HEK293 (cell line): Measurements from ENCODE around the gene CFAP299.
A peak's percentile ranks its signal among the peaks of the same experiment; 100 is the strongest.

ENCODE experiments used
- CTCF ChIA-PET: fragments of 350-600 bp; formaldehyde crosslinking; extraction: SDS; loops from one replicate; lab custom pipeline; 2021; ENCODE audit warnings: antibody characterized with exemption; lab: Yijun Ruan, JAX
- POLR2A ChIA-PET: fragments of 300-600 bp; formaldehyde crosslinking; extraction: SDS; loops from one replicate; lab custom pipeline; 2020; ENCODE audit warnings: antibody characterized with exemption, inconsistent platforms; lab: Yijun Ruan, JAX
- H3K27ac ChIP-seq: fragments of 200-500 bp; sonication (Bioruptor generic); 2 replicates; pipeline ENCODE4 v1.5.1; 2014; ENCODE audit warnings: low read depth, low read length, control low read depth, inconsistent platforms; ENCODE audit errors: extremely low read depth
- H3K36me3 ChIP-seq, 2 experiments: fragments of 200-500 bp in 1 of 2; sonication (Bioruptor generic) in 1 of 2; 1 replicate in 1 of 2; 2 replicates in 1 of 2; pipeline ENCODE4 v1.5.1; 2014 to 2017; ENCODE audit warnings: inconsistent platforms in 2 of 2, low read length in 2 of 2; ENCODE audit not compliant: control insufficient read depth in 2 of 2, insufficient read depth in 1 of 2
- H3K4me1 ChIP-seq: fragments of 200-500 bp; sonication (Bioruptor generic); 2 replicates; pipeline ENCODE4 v1.5.1; 2014; ENCODE audit warnings: mild to moderate bottlenecking, low read length, inconsistent platforms; ENCODE audit not compliant: control insufficient read depth, insufficient read depth
- H3K4me3 ChIP-seq: 2 replicates; pipeline ENCODE4 v1.5.1; 2011; ENCODE audit warnings: low read depth, mild to moderate bottlenecking, control low read depth, low read length, moderate library complexity
- H3K9me3 ChIP-seq: fragments of 200-500 bp; sonication (Bioruptor generic); 2 replicates; pipeline ENCODE4 v1.5.1; 2014; ENCODE audit warnings: low read depth, low read length, inconsistent platforms; ENCODE audit not compliant: control insufficient read depth, insufficient read depth
- GLI2 ChIP-seq: fragments of 450-650 bp; formaldehyde crosslinking; IDR thresholded peaks from 2 replicates; pipeline ENCODE4; 2017; ENCODE audit warnings: missing biosample characterization, missing genetic modification characterization, low read depth, borderline replicate concordance
- GLI4 ChIP-seq: fragments of 450-650 bp; formaldehyde crosslinking; IDR thresholded peaks from 2 replicates; pipeline ENCODE4 v1.5.1; 2016; ENCODE audit warnings: missing biosample characterization, missing genetic modification characterization
- GLIS1 ChIP-seq: fragments of 450-650 bp; formaldehyde crosslinking; IDR thresholded peaks from 2 replicates; pipeline ENCODE4 v1.5.1; 2016; ENCODE audit warnings: missing biosample characterization, missing genetic modification characterization
- HOXD13 ChIP-seq: sonication (generic); formaldehyde crosslinking; IDR thresholded peaks from 2 replicates; pipeline ENCODE4 v1.8.0; 2022; ENCODE audit warnings: missing genetic modification reagents, borderline replicate concordance
- KLF9 ChIP-seq: fragments of 450-650 bp; formaldehyde crosslinking; IDR thresholded peaks from 2 replicates; pipeline ENCODE4 v1.5.1; 2016; ENCODE audit warnings: missing biosample characterization, missing genetic modification characterization, low read depth
- MYNN ChIP-seq: fragments of 450-650 bp; formaldehyde crosslinking; IDR thresholded peaks from 2 replicates; pipeline ENCODE4 v1.5.1; 2016; ENCODE audit warnings: missing biosample characterization, missing genetic modification characterization, borderline replicate concordance
- MZF1 ChIP-seq: fragments of 450-650 bp; formaldehyde crosslinking; IDR thresholded peaks from 2 replicates; pipeline ENCODE4 v1.5.1; 2017; ENCODE audit warnings: missing biosample characterization, missing genetic modification characterization, borderline replicate concordance
- YY2 ChIP-seq: fragments of 450-650 bp; formaldehyde crosslinking; IDR thresholded peaks from 2 replicates; pipeline ENCODE4 v1.5.1; 2016; ENCODE audit warnings: missing biosample characterization, missing genetic modification characterization
- ZBTB17 ChIP-seq: fragments of 450-650 bp; formaldehyde crosslinking; IDR thresholded peaks from 2 replicates; pipeline ENCODE4 v1.5.1; 2016; ENCODE audit warnings: missing biosample characterization, missing genetic modification characterization
- ZBTB48 ChIP-seq: fragments of 450-650 bp; formaldehyde crosslinking; IDR thresholded peaks from 2 replicates; pipeline ENCODE4 v1.5.1; 2016; ENCODE audit warnings: missing biosample characterization, missing genetic modification characterization
- ZNF266 ChIP-seq: fragments of 450-650 bp; formaldehyde crosslinking; IDR thresholded peaks from 2 replicates; pipeline ENCODE4 v1.5.1; 2016; ENCODE audit warnings: missing biosample characterization, missing genetic modification characterization, low read depth
- ZNF350 ChIP-seq: fragments of 450-650 bp; formaldehyde crosslinking; IDR thresholded peaks from 2 replicates; pipeline ENCODE4 v1.5.0; 2017; ENCODE audit warnings: missing biosample characterization, mild to moderate bottlenecking, missing genetic modification characterization
- ZNF394 ChIP-seq: fragments of 450-650 bp; formaldehyde crosslinking; IDR thresholded peaks from 2 replicates; pipeline ENCODE4 v1.5.1; 2016; ENCODE audit warnings: missing biosample characterization, missing genetic modification characterization, mild to moderate bottlenecking, moderate library complexity, borderline replicate concordance
- ZNF48 ChIP-seq: fragments of 450-650 bp; formaldehyde crosslinking; IDR thresholded peaks from 2 replicates; pipeline ENCODE4 v1.5.1; 2016; ENCODE audit warnings: missing biosample characterization, missing genetic modification characterization
- ZNF521 ChIP-seq: fragments of 450-650 bp; formaldehyde crosslinking; IDR thresholded peaks from 2 replicates; pipeline ENCODE4 v1.5.1; 2017; ENCODE audit warnings: missing biosample characterization, mild to moderate bottlenecking, missing genetic modification characterization
- ZNF596 ChIP-seq: fragments of 450-650 bp; IDR thresholded peaks from 2 replicates; pipeline ENCODE4 v1.5.0; 2018; ENCODE audit warnings: missing biosample characterization, mild to moderate bottlenecking, missing genetic modification characterization, moderate library complexity
- ZNF600 ChIP-seq: fragments of 450-650 bp; formaldehyde crosslinking; IDR thresholded peaks from 2 replicates; pipeline ENCODE4 v1.5.1; 2016; ENCODE audit warnings: missing biosample characterization, missing genetic modification characterization
- ZNF629 ChIP-seq: fragments of 450-650 bp; formaldehyde crosslinking; IDR thresholded peaks from 2 replicates; pipeline ENCODE4 v1.5.1; 2017; ENCODE audit warnings: missing biosample characterization, missing genetic modification characterization
- ZSCAN30 ChIP-seq: fragments of 450-650 bp; IDR thresholded peaks from 2 replicates; pipeline ENCODE4 v1.5.1; 2018; ENCODE audit warnings: missing biosample characterization, mild to moderate bottlenecking, missing genetic modification characterization, moderate library complexity
- ZSCAN5A ChIP-seq: fragments of 450-650 bp; formaldehyde crosslinking; IDR thresholded peaks from 2 replicates; pipeline ENCODE4 v1.5.1; 2016; ENCODE audit warnings: missing biosample characterization, missing genetic modification characterization
- ZXDB ChIP-seq: fragments of 450-650 bp; formaldehyde crosslinking; IDR thresholded peaks from 2 replicates; pipeline ENCODE4 v1.5.1; 2016; ENCODE audit warnings: missing biosample characterization, missing genetic modification characterization
- TF ChIP-seq, protein P1 (sequence below): fragments of 450-650 bp; formaldehyde crosslinking; IDR thresholded peaks from 2 replicates; pipeline ENCODE4 v1.5.1; 2016; ENCODE audit warnings: missing biosample characterization, missing genetic modification characterization
- TF ChIP-seq, protein P2 (sequence below): fragments of 450-650 bp; formaldehyde crosslinking; IDR thresholded peaks from 2 replicates; pipeline ENCODE4 v1.5.1; 2017; ENCODE audit warnings: missing biosample characterization, missing genetic modification characterization
- TF ChIP-seq, protein P3 (sequence below): fragments of 450-650 bp; formaldehyde crosslinking; IDR thresholded peaks from 2 replicates; pipeline ENCODE4 v1.5.1; 2016; ENCODE audit warnings: missing biosample characterization, missing genetic modification characterization

The CFAP299 gene

GRCh38 chr4:80307774-80308465 is 27.6 kb upstream of the CFAP299 start (continued):
- TF ChIP-seq, protein P1, sequence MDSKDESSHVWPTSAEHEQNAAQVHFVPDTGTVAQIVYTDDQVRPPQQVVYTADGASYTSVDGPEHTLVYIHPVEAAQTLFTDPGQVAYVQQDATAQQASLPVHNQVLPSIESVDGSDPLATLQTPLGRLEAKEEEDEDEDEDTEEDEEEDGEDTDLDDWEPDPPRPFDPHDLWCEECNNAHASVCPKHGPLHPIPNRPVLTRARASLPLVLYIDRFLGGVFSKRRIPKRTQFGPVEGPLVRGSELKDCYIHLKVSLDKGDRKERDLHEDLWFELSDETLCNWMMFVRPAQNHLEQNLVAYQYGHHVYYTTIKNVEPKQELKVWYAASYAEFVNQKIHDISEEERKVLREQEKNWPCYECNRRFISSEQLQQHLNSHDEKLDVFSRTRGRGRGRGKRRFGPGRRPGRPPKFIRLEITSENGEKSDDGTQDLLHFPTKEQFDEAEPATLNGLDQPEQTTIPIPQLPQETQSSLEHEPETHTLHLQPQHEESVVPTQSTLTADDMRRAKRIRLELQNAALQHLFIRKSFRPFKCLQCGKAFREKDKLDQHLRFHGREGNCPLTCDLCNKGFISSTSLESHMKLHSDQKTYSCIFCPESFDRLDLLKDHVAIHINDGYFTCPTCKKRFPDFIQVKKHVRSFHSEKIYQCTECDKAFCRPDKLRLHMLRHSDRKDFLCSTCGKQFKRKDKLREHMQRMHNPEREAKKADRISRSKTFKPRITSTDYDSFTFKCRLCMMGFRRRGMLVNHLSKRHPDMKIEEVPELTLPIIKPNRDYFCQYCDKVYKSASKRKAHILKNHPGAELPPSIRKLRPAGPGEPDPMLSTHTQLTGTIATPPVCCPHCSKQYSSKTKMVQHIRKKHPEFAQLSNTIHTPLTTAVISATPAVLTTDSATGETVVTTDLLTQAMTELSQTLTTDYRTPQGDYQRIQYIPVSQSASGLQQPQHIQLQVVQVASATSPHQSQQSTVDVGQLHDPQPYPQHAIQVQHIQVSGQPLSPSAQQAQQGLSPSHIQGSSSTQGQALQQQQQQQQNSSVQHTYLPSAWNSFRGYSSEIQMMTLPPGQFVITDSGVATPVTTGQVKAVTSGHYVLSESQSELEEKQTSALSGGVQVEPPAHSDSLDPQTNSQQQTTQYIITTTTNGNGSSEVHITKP (tag by site-specific recombination): peak; percentile 44; the same call in 1 of the 2 replicates
- TF ChIP-seq, protein P2, sequence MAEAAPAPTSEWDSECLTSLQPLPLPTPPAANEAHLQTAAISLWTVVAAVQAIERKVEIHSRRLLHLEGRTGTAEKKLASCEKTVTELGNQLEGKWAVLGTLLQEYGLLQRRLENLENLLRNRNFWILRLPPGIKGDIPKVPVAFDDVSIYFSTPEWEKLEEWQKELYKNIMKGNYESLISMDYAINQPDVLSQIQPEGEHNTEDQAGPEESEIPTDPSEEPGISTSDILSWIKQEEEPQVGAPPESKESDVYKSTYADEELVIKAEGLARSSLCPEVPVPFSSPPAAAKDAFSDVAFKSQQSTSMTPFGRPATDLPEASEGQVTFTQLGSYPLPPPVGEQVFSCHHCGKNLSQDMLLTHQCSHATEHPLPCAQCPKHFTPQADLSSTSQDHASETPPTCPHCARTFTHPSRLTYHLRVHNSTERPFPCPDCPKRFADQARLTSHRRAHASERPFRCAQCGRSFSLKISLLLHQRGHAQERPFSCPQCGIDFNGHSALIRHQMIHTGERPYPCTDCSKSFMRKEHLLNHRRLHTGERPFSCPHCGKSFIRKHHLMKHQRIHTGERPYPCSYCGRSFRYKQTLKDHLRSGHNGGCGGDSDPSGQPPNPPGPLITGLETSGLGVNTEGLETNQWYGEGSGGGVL (tag by site-specific recombination): peak; percentile 35; the same call in 1 of the 2 replicates
- TF ChIP-seq ZNF521 (tag by site-specific recombination) (no peak), ZNF48 (tag by site-specific recombination) (no peak)

- ChIA-PET CTCF (no interaction called here), POLR2A (interaction anchor here (0.8 to 1.4 kb wide), 5 partner anchors 28 to 724 kb away, joined by 3 to 8 read pairs (median 3); partner anchors contain the start of genes CFAP299 and FGF5)
- H3K36me3 ChIP-seq: no peaks in the 10 kb centered on the region
- peaks cover 6% of the 10 kb centered on the region for H3K4me1 ChIP-seq
- no peak overlapping the region for H3K4me3 ChIP-seq
- H3K9me3 ChIP-seq: no peaks in the 10 kb centered on the region
- H3K27ac ChIP-seq: peak overlapping the region; percentile 82
- TF ChIP-seq GLI2 (tag by site-specific recombination): no peak
- no peak for TF ChIP-seq ZNF350 (tag by site-specific recombination)
- TF ChIP-seq ZBTB48: 0 out of 2 replicates have a peak, but pooled peaks have one; percentile 8
- TF ChIP-seq, protein P2 (tag by site-specific recombination): peak; percentile 2; the same call in 1 of the 2 replicates
- no peak for TF ChIP-seq ZNF629 (tag by site-specific recombination)
- TF ChIP-seq ZNF394 (tag by site-specific recombination): no peak
- TF ChIP-seq ZNF600 (tag by site-specific recombination): 0 out of 2 replicates have a peak, but pooled peaks have one; percentile 32
- TF ChIP-seq, protein P3, sequence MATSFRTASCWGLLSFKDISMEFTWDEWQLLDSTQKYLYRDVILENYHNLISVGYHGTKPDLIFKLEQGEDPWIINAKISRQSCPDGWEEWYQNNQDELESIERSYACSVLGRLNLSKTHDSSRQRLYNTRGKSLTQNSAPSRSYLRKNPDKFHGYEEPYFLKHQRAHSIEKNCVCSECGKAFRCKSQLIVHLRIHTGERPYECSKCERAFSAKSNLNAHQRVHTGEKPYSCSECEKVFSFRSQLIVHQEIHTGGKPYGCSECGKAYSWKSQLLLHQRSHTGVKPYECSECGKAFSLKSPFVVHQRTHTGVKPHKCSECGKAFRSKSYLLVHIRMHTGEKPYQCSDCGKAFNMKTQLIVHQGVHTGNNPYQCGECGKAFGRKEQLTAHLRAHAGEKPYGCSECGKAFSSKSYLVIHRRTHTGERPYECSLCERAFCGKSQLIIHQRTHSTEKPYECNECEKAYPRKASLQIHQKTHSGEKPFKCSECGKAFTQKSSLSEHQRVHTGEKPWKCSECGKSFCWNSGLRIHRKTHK (tag by site-specific recombination): no peak
- no peak for TF ChIP-seq ZSCAN5A
- no peak for TF ChIP-seq ZXDB (tag by site-specific recombination)
- TF ChIP-seq KLF9 (tag by site-specific recombination): no peak
- TF ChIP-seq YY2 (tag by site-specific recombination): no peak
- TF ChIP-seq ZSCAN30 (tag by site-specific recombination): no peak
- TF ChIP-seq ZNF266 (tag by site-specific recombination): no peak
- 0 out of 2 replicates have a peak, but pooled peaks have one; percentile 3 for TF ChIP-seq ZBTB17 (tag by site-specific recombination)
- no peak for TF ChIP-seq MZF1
- peak; percentile 49 for TF ChIP-seq GLIS1 (tag by site-specific recombination)
- no peak for TF ChIP-seq GLI4 (tag by site-specific recombination)
- no peak for TF ChIP-seq MYNN (tag by site-specific recombination)
- TF ChIP-seq HOXD13: no peak
- TF ChIP-seq ZNF596: no peak
Measured at GRCh38 chr4:80308466-80308822, 27.1 kb upstream of the CFAP299 start.
